SH-SY5Y (cell line): ENCODE results near the gene MYO1E.
A peak's percentile ranks its signal among the peaks of the same experiment; 100 is the strongest.

Source experiments
- GATA2 ChIP-seq: IDR thresholded peaks from 2 replicates; pipeline ENCODE4 v1.6.1; 2011; ENCODE audit warnings: mild to moderate bottlenecking, low read depth, low read length
- GATA3 ChIP-seq: IDR thresholded peaks from 2 replicates; pipeline ENCODE4 v1.6.1; 2011; ENCODE audit warnings: low read depth, mild to moderate bottlenecking, low read length, moderate library complexity

Gene MYO1E

DNA sequence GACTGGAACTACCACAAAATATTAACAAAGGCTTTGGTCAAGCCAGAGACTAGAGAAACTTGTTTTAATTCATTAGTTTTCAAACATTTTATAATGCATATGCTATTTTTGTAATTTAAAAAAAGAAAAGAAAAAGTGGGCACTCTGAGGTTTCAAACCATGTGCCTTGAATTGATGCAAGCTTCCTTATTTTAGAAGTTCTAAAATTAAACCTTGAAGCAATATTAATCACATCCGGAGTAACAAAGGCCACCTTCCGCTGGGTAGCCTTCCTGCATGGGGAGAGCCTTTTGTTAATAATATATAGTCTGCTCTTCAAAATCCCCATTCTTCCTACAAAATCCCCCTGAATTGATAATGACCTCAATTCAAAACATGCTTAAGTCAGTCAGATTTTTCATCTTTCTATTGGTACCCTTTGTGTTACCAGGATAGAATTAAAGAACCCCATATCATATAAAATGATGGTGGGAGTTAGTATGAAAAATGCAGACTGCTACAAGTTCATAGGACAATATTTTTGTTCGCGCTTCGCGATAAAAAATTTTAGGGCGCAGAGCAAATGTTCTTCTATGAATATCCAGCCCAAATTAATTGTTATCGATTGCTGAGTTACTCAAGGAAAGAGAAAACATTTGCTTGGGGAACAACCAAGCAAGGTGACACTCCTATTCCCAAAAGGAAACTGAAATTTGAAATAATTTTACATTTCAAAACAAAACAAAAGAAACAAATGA, 135.4 kb downstream of the MYO1E start:
- TF ChIP-seq GATA2 (no peak), GATA3 (no peak)

DNA sequence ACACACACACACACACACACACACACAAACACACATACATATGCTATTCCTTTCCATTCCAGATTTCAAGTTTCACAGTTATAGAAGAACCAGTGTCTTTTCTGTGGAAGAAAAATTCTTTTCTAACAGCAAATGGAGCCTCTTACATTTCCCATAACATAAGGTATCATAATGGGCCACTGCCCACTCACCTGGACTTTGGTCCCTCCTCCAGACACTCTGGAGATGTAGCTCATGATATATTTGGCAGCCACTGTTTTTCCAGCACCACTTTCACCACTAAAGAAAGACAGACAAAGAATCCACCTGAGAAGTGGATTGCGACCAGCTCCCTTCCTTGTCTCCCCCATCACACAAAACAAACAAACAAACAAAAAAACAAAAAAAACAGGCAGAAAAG, 136.3 kb downstream of the MYO1E start:
- TF ChIP-seq GATA2 (no peak), GATA3 (no peak)

- TF ChIP-seq GATA3 (no peak), GATA2 (no peak)
Measured at GRCh38 chr15:59232476-59232875, 140.2 kb downstream of the MYO1E start.

DNA sequence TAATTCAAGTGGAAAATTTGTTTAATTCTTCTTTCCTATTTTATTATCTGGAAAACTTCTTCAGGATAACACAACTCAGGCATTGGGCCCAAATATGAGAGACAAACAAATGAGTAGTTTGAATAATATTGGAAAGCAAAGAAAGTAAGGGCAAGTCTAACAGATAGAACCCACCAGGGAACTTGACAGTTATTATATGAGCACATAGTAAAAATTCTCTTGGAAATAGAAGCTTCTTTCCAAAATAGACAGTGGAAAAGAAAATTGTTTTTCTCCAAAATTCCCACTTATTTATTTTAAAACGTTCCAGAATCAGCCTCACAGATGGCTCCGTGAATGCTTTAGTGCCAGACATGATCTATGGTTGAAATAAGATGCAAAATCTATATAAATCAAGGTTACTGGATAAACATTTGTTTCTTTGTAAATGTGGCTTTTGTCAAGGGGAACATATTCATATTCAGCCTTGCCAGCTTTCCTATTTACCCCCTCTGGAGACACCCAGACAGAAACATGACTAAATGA, 142.1 kb downstream of the MYO1E start:
- no peak for TF ChIP-seq GATA2
- TF ChIP-seq GATA3, result no peak

DNA sequence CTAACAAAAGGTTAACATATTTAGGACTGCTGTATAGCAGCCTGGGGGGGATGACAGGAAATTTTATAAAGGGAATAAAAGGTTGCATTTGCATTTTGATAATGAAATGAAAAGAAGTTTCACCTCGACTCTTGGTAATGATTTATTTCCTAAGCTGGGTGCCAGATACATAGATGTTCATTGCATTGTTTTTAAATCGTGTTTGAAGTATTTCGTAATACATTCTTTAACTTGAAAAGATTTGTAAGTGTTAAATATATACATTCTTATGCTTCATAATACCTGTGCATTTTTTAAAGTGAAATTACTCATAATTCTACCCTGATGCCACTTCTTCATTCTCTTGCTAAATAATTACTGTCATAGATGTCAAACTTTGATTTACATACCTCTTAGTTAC, 143.2 kb downstream of the MYO1E start:
- TF ChIP-seq GATA3, result no peak
- TF ChIP-seq GATA2, result no peak

GRCh38 chr15:59229015-59229414, 143.7 kb downstream of the MYO1E start:
- TF ChIP-seq GATA2 (no peak), GATA3 (no peak)

- TF ChIP-seq GATA3, result no peak
- no peak for TF ChIP-seq GATA2
Measured at GRCh38 chr15:59227021-59227420, 145.7 kb downstream of the MYO1E start.

GRCh38 chr15:59224474-59224873, 148.2 kb downstream of the MYO1E start:
- no peak for TF ChIP-seq GATA3
- TF ChIP-seq GATA2, result no peak

- TF ChIP-seq GATA3 (no peak), GATA2 (no peak)
Measured at GRCh38 chr15:59223736-59224135, 148.9 kb downstream of the MYO1E start.

DNA sequence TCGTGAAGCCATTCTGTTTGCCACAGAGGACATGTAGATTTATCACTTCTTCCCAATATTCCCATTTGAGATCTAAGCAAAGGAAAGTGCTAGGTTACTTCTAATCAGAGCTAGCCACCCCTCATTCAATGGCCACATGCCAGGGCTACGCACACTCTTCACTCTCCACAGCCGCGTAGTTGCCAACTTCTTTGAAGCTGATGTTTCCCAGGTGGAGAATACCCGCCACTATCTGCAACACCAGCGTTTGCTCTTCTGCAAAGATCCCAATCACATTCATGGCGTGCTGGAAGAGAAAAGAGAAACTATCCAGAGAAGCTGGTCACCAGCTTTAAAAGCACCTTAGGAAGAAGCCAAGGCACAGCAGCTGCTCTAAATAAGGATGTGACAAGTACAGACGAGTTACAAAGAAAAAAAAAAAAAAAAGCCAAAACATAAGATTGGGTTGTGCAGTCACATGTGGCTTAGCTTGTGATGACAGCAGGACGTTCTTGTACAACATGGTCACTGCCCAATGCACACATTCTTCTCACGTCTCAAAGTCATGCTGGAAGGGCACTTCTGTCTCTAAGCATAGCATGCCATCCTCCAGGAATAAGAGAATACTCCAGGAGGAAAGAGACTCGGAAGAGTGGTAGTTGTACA, 149.6 kb downstream of the MYO1E start:
- TF ChIP-seq GATA3 (no peak), GATA2 (peak; percentile 30; the same call in 1 of the 2 replicates)

GRCh38 chr15:59221511-59222505, 150.9 kb downstream of the MYO1E start:
- TF ChIP-seq GATA3 (no peak), GATA2 (no peak)

DNA sequence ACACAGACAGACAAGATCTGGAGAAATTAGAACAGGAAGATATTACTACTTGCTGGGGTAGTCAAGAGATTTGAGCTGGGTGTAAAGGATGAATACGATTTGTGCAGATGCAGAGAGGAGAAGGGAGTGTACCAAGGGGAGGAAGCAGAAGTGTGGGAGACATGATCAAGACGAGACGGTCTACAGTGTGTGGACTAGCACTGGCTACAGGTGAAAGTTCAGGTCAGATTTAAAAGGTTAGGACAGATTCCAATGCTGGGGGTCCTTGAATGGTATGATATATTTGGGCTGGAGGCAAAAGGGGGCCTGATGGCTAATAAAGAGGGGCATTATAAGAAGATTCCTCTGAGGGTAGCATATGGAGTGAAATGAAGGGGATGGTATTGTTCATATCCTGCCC, 154.0 kb downstream of the MYO1E start:
- TF ChIP-seq GATA2, result no peak
- no peak for TF ChIP-seq GATA3

GRCh38 chr15:59217876-59218498, 154.7 kb downstream of the MYO1E start:
- TF ChIP-seq GATA3 (no peak), GATA2 (no peak)
